Chondrocyte (in vitro differentiated cells): ENCODE measurements around the gene AKT1. TPM values are rescaled to one million over a fixed set of nuclear protein-coding genes. Genes with fewer than 3 reads are reported as not detected.

Source experiments
- DNase-seq: peaks from one replicate; pipeline ENCODE4 v3.0.0; 2021; ENCODE audit warnings: mixed read lengths, low spot score
- H3K27ac Mint-ChIP-seq: one replicate; pipeline ENCODE4 v1.8.0; 2021; ENCODE audit warnings: mild to moderate bottlenecking, moderate library complexity, mixed read lengths; ENCODE audit not compliant: unreplicated experiment
- H3K27me3 Mint-ChIP-seq: 2 replicates; pipeline ENCODE4 v1.8.0; 2021; ENCODE audit warnings: low read depth, mixed read lengths
- H3K36me3 Mint-ChIP-seq: 2 replicates; pipeline ENCODE4 v1.8.0; 2021; ENCODE audit warnings: low read depth, mixed read lengths
- H3K4me1 Mint-ChIP-seq: 2 replicates; pipeline ENCODE4 v1.8.0; 2021; ENCODE audit warnings: low read depth, mild to moderate bottlenecking, mixed read lengths
- H3K4me3 Mint-ChIP-seq: one replicate; pipeline ENCODE4 v1.8.0; 2021; ENCODE audit warnings: mild to moderate bottlenecking, moderate library complexity, mixed read lengths; ENCODE audit not compliant: unreplicated experiment
- H3K9me3 Mint-ChIP-seq: 2 replicates; pipeline ENCODE4 v1.8.0; 2021; ENCODE audit warnings: low read depth, mixed read lengths
- CTCF ChIP-seq: fragments of 200-600 bp; sonication (generic); IDR thresholded peaks from 2 replicates; pipeline ENCODE4 v1.5.0; 2021; ENCODE audit warnings: antibody characterized with exemption, mild to moderate bottlenecking, moderate library complexity
- total RNA-seq: library from RNA; stranded (reverse); gene quantifications from 3 replicates; pipeline ENCODE4 v1.2.1, GENCODE V29; 2021

AKT1 gene
- total RNA-seq, 1 donor from 2014 or later: 156 TPM

GRCh38 chr14:104744484-104744883 lies 51.1 kb downstream of the AKT1 start:
- H3K27me3 Mint-ChIP-seq: no peaks in the 10 kb centered on the region
- peaks cover 43% of the 10 kb centered on the region for H3K4me1 Mint-ChIP-seq
- DNase-seq: no peak
- no peak overlapping the region for H3K27ac Mint-ChIP-seq
- no peak overlapping the region for H3K4me3 Mint-ChIP-seq
- peaks cover 7% of the 10 kb centered on the region for H3K36me3 Mint-ChIP-seq
- no peaks in the 10 kb centered on the region for H3K9me3 Mint-ChIP-seq
- no peak for TF ChIP-seq CTCF

- Mint-ChIP-seq H3K27ac (no peak overlapping the region), H3K4me1 (peaks cover 36% of the 10 kb centered on the region), H3K36me3 (peaks cover 7% of the 10 kb centered on the region), H3K27me3 (no peaks in the 10 kb centered on the region), H3K9me3 (no peaks in the 10 kb centered on the region), H3K4me3 (no peak overlapping the region)
- no peak for DNase-seq
- TF ChIP-seq CTCF: no peak
These were observed 51.8 kb downstream of the AKT1 start for GRCh38 chr14:104743461-104744380.

GRCh38 chr14:104742586-104743455 lies 52.7 kb downstream of the AKT1 start:
- Mint-ChIP-seq H3K36me3 (peaks cover 7% of the 10 kb centered on the region), H3K27me3 (no peaks in the 10 kb centered on the region), H3K4me3 (no peak overlapping the region), H3K4me1 (peaks cover 27% of the 10 kb centered on the region), H3K27ac (no peak overlapping the region), H3K9me3 (no peaks in the 10 kb centered on the region)
- TF ChIP-seq CTCF: no peak
- DNase-seq: no peak

- peaks cover 24% of the 10 kb centered on the region for H3K4me1 Mint-ChIP-seq
- TF ChIP-seq CTCF: no peak
- no peaks in the 10 kb centered on the region for H3K27me3 Mint-ChIP-seq
- H3K36me3 Mint-ChIP-seq: peaks cover 7% of the 10 kb centered on the region
- no peak overlapping the region for H3K4me3 Mint-ChIP-seq
- no peak overlapping the region for H3K27ac Mint-ChIP-seq
- no peak for DNase-seq
- no peaks in the 10 kb centered on the region for H3K9me3 Mint-ChIP-seq
These were observed 53.7 kb downstream of the AKT1 start for GRCh38 chr14:104741803-104742251.
